HFF-Myc (cell line): Measurements from ENCODE around the gene CNGA1.
A peak's percentile ranks its signal among the peaks of the same experiment; 100 is the strongest.

Source experiments
- DNase-seq: peaks from one replicate; pipeline ENCODE4 v3.0.0-alpha.2; 2011; ENCODE audit warnings: low read depth; ENCODE audit errors: extremely low read depth
- H3K4me3 ChIP-seq: replicated peaks from 2 replicates; pipeline ENCODE4 v1.5.1; 2011; ENCODE audit warnings: low read depth, mild to moderate bottlenecking, control low read depth, low read length
- TF ChIP-seq, protein P1 (sequence below): IDR thresholded peaks from 2 replicates; pipeline ENCODE4 v1.5.1; 2012; ENCODE audit warnings: mild to moderate bottlenecking, low read depth, low read length, control low read depth; ENCODE audit errors: missing control alignments

Gene CNGA1

DNA sequence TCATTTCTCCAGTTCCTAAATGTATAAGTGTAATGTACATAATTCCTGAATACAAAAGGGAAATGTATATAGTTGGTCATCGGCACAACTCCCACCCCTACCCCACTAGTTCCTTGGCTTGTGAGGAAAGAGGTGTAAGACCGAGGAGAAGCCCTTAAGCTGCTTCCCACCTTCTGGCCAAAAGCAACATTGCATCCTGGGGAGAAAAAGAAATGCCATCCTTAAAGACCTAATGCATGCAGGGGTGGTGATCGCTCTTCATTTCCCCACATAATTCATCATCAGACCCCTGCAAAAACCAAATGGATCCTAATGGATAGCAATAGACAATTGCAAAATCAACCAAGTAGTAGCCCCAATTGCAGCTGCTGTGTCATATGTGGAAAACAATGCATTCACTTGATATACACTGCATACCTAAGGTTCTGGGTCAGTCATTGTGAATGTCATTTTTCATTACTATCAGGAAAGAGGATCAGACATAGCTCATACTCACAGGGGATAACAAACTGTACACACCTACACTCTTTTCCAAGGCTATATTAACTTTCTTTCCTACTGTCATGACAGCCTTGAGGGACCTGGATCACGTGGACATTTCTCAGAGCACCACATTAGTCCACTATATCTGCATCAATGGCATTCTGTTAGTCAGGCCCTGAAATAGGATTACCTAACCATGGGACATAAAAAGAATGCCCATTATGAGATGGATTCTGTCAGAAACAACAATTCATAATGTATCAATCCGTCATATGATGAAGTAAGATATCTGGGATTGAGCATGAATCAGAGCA, 70.4 kb downstream of the CNGA1 start:
- TF ChIP-seq, protein P1, sequence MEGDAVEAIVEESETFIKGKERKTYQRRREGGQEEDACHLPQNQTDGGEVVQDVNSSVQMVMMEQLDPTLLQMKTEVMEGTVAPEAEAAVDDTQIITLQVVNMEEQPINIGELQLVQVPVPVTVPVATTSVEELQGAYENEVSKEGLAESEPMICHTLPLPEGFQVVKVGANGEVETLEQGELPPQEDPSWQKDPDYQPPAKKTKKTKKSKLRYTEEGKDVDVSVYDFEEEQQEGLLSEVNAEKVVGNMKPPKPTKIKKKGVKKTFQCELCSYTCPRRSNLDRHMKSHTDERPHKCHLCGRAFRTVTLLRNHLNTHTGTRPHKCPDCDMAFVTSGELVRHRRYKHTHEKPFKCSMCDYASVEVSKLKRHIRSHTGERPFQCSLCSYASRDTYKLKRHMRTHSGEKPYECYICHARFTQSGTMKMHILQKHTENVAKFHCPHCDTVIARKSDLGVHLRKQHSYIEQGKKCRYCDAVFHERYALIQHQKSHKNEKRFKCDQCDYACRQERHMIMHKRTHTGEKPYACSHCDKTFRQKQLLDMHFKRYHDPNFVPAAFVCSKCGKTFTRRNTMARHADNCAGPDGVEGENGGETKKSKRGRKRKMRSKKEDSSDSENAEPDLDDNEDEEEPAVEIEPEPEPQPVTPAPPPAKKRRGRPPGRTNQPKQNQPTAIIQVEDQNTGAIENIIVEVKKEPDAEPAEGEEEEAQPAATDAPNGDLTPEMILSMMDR = no peak
- DNase-seq = no peak
- no peak overlapping the region for H3K4me3 ChIP-seq

DNA sequence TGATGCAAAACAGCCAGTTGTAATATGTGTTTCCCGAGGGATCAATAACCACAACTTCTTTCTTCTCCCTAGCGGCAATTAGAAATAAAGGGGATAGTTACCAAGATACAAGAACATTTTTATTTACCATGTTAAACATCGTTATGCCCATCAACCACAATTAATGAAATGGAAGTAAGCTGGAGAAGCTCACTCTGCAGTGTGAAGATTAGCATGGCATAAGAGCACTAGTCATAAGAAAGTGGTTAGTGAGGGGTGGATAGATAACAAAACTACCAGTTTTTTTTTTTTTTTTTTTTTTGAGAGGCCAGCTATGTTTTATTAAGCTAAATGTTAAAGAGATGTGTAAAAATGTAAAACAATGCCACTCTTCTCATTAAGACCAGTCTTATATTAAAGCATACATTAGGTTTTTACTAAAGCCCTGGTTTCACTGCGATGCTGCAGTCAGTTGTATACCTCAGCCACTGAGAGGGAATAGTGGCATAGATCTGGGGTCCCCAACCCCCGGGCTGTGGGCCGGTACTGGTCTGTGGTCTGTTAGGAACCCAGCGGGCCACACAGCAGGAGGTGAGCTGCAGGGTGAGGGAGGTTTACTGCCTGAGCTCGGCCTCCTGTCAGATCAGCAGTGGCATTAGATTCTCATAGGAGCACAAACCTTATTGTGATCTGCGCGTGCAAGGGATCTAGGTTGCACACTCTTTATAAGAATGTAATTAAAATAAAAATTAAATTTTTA, 74.2 kb downstream of the CNGA1 start:
- DNase-seq = no peak
- TF ChIP-seq, protein P1 = no peak
- no peak overlapping the region for H3K4me3 ChIP-seq

DNA sequence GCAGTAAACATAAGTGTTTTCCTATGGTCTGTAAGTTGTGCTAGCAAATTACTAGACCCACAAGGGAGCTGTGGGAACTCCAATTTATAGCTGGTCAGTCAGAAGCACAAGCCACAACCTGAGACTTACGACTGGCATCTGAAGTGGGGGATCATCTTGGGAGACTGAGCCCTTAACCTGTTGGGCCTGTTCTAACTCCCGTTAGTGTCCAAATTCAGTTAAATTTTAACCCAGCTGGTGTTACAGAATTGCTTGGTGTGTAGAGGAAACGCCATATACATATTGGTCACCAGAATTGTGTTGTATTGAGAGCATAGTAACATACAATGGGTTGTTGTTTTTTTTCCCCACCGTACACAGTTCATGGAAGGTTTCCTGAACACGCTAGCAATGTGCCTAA, 77.0 kb downstream of the CNGA1 start:
- TF ChIP-seq, protein P1 = no peak
- H3K4me3 ChIP-seq = no peak overlapping the region

DNA sequence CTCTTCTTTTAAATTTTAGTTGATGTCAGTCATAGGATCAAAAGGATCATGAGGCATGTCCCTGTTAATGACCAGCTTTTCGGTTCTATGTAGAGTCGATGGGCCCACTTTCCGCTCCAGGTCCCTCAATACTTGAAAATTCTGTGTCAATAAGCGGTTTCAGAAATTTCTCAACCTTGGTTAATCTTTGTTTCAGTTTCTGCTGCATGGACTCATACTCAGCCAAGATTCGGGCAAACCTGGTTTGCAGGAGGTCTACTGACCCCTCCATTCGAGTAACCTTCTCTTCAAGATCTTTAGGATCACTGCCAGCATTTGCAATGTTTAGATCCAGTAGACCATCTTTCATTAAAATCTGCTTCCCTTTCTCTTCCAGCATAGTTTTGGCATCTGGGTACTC, 80.1 kb downstream of the CNGA1 start:
- H3K4me3 ChIP-seq = no peak overlapping the region
- no peak for DNase-seq
- TF ChIP-seq, protein P1 = no peak

More for the DNA sequence above, 77.0 kb downstream of the CNGA1 start:
- DNase-seq = no peak

DNA sequence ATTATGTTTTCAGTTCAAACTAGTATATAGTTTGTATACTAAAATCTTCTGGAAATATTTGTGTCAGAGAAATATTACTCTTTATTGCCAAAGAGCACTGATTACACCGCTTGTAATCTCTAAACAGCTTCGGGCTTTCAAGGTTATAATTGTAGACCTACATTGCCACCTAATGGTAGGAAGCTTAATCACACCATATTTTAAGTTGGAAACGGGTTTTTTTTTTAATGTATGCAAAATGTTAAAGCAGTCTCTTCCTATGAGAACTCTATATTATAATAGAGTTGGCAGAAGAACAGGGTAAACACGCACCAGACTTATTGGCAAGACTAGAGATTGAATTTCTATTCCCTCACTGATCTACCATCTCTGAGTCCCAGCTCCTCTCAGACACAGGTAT, 82.6 kb downstream of the CNGA1 start:
- no peak for DNase-seq
- TF ChIP-seq, protein P1 = peak; percentile 39
- H3K4me3 ChIP-seq = no peak overlapping the region

DNA sequence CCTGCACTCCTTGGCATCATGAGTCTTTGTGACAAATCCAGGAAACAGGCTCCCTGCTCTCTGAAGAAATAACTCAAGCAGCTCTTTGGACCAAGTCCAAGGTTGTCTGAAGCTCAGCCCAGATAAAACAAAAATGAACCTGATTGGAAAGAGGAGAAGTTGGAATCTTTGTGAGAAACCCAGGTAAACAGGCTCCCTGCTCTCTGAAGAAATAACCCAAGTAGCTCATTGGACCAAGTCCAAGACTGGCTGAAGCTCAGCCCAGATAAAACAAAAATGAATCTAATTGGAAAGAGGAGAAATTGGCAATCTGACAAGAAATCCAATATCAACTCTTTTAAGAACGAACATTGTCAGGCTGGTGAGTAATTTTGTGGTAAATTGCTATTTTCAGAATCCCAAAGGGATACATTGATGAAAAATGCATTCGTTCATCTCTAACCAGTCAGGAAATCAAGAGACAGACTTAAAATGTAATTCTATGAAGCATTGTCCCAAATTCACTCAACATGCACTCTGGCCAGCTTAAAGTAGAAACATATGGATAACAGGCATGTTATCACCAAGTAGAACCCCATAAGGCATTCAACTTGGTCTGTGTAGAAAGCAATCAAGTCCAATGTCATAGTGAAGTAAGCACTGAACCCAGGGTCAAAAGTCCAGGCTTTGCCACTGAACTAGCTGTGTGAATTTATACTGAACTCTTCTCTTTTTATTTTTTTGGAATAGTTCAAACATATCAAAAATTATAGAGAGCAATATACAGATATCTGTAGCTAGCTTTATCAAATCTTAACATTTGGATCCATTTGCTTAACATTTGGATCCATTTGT, 85.3 kb downstream of the CNGA1 start:
- TF ChIP-seq, protein P1 = no peak
- no peak for DNase-seq
- H3K4me3 ChIP-seq = no peak overlapping the region
